GM12874 (cell line): ENCODE results near the gene SPATA19.

Source experiments
- TF ChIP-seq, protein P1 (sequence below): IDR thresholded peaks from 2 replicates; pipeline ENCODE4 v1.5.1; 2011; ENCODE audit warnings: low read depth, mild to moderate bottlenecking, control low read depth, low read length, moderate library complexity; ENCODE audit not compliant: insufficient read depth

The SPATA19 gene

DNA sequence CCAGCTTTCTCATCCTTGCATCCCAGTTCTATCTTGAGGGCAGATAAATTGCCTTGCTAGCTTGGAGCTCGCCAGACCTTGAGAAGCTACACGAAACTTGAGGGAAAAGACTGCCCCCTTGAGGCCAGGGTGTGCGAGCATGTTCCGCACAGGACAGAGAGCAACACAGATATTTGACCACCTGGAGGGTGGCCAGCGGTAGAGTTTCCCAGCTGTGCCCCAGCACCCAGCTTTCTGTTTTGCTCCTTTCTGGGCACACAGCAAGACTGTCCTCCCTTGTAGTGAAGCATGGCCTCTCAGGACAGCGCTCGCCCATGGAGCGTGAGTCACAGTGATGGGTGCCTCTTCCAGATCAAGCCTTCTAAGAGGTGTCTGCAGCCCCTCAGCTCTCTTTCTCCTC is 23.5 kb downstream of the SPATA19 start:
- TF ChIP-seq, protein P1, sequence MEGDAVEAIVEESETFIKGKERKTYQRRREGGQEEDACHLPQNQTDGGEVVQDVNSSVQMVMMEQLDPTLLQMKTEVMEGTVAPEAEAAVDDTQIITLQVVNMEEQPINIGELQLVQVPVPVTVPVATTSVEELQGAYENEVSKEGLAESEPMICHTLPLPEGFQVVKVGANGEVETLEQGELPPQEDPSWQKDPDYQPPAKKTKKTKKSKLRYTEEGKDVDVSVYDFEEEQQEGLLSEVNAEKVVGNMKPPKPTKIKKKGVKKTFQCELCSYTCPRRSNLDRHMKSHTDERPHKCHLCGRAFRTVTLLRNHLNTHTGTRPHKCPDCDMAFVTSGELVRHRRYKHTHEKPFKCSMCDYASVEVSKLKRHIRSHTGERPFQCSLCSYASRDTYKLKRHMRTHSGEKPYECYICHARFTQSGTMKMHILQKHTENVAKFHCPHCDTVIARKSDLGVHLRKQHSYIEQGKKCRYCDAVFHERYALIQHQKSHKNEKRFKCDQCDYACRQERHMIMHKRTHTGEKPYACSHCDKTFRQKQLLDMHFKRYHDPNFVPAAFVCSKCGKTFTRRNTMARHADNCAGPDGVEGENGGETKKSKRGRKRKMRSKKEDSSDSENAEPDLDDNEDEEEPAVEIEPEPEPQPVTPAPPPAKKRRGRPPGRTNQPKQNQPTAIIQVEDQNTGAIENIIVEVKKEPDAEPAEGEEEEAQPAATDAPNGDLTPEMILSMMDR, result peak; percentile 75

DNA sequence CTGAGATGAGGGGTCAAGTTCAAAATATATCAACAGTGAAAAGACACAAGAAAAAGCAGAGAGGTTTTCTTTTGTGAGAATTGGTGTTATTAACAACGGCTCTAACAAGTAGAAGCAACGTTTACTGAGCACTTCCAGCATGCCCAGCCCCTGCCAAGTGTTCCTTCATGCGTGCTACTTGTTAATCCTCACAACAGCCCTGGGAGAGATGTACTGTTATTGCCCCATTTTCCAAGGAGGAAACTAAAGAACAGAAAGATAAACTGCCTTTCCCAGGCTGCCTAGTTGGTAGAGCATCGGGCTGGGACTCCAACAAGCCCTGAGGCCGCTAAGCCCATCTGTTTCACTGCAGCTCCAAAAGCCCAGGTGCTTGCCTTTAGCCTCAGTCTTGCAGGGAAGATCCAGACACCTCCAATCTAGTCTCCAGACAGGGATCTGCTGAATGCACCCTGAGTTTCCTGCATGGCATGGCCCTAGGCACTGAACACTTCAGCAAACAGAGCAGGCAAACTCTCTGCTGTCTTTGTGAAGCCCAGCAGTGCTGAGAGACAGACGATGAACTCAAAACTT is 25.5 kb downstream of the SPATA19 start:
- TF ChIP-seq, protein P1, result no peak

DNA sequence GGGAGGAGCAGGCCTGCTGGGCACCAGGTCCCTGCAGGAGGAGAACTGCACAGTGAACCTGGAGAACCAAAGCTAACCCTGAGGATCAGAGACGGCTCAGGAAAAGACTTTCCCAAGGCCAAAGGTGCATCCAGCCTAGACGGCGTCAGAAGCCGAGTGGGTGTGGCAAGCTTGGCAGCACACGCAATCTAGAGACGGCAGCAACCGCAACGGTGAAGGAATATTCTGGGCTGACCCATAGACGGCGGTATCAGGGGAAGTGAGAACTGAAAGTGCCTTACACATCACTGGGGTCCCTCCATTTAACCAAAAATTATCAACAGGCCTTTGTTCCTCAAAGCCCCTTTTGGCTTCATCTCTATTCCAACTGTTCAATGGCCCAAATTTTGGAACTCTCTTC is 26.2 kb downstream of the SPATA19 start:
- TF ChIP-seq, protein P1, result no peak

DNA sequence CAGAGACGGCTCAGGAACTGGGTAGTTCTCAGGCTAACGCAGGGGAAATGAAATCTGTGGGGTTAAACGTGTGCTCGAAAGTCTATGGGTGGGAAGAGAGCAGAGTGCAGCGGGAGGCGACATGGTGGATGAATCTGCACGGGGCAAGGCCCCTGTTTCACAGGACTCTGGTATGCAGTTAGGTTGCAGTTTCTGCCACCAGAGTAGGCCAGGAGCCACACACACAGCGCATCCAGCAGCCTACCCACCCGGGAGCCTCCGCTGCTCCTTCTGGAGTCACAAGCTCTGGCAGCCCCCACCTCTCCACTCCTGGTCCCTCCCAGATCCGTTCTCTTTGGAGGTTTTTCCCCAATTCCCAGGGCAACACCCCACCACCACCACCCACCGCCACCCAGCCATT is 27.0 kb downstream of the SPATA19 start:
- TF ChIP-seq, protein P1, result no peak

DNA sequence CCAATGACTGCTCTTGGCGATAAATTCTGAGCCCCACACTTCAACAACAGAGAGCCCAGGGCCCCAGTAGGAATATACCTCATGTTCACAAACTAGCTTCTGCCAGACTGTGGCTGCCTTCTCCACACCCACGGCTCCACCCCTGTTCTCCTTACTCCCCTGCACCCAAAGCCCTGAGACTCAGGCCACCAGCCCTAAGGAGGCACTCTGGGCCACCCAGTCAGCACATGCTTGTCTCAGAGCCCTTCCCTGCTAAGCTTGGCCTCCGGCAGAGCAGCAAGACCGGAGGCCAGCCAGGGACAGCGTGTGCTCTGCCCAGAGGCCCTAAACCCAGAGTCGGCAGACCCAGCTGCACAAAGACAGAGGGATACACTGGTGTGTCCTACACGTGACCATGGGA is 27.9 kb downstream of the SPATA19 start:
- TF ChIP-seq, protein P1, result no peak

- TF ChIP-seq, protein P1, result no peak
These were observed 29.0 kb downstream of the SPATA19 start for GRCh38 chr11:133816146-133816870.

GRCh38 chr11:133815636-133816035 is 29.7 kb downstream of the SPATA19 start:
- TF ChIP-seq, protein P1, result no peak
